Tibial nerve (tissue), 4 donors: ENCODE results near the gene CLDN12.

Experiments
- CTCF ChIP-seq, 5 experiments: fragments of 200-600 bp in 3 of 5; fragments of 450-650 bp in 2 of 5; sonication (generic) in 3 of 5; IDR thresholded peaks; one replicate each; pipeline ENCODE4 v1.5.1; 2016 to 2019; ENCODE audit warnings: antibody characterized with exemption in 5 of 5, mild to moderate bottlenecking in 3 of 5, moderate library complexity in 2 of 5
- EP300 ChIP-seq, 2 donors: sonication (generic); formaldehyde crosslinking; IDR thresholded peaks; one replicate each; pipeline ENCODE4 v1.6.1; 2017; ENCODE audit warnings: antibody characterized with exemption in 2 of 2, mild to moderate bottlenecking in 1 of 2

DNA sequence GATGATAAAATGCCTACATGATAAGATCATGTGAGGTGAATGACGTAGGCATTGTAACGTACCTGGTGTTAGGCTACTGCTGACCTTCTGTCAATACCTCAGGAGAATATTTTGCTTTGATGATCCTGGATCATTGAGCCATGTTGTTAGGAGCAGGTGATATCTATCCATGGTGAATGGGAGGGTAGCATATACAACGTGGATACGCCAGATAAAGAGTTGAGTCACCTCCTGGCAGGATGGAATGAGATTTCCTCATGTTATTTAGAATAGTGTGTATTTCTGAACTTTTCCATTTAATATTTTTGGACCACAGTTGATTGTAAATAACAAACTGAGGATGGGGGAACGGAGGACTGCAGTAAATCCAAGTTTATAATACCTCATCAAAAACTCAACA lies 11.8 kb upstream of the CLDN12 start:
- TF ChIP-seq CTCF (IDR thresholded peaks at IDR 0.05) (no peak), EP300 (IDR thresholded peaks at IDR 0.05) (no peak)
